GF-D8 (cell line): ENCODE measurements around the gene RNF224.
"Not testable (repeated sequence)": the region's sequence is repeated elsewhere in the genome, so short reads cannot be mapped to it uniquely, and the experiment has no call there.

Experiments used
- DNase-seq: peaks from one replicate; lab custom pipeline; 2025; lab: John Stamatoyannopoulos, UW

RNF224 gene

GRCh38 chr9:137240841-137241489 is 13.7 kb downstream of the RNF224 start, which contains the start of gene TUBB4B:
TUBB4B (plus strand) TSS chr9:137241287; CDS start chr9:137241361, 74 bp downstream.
- peak; percentile 99 for DNase-seq

DNA sequence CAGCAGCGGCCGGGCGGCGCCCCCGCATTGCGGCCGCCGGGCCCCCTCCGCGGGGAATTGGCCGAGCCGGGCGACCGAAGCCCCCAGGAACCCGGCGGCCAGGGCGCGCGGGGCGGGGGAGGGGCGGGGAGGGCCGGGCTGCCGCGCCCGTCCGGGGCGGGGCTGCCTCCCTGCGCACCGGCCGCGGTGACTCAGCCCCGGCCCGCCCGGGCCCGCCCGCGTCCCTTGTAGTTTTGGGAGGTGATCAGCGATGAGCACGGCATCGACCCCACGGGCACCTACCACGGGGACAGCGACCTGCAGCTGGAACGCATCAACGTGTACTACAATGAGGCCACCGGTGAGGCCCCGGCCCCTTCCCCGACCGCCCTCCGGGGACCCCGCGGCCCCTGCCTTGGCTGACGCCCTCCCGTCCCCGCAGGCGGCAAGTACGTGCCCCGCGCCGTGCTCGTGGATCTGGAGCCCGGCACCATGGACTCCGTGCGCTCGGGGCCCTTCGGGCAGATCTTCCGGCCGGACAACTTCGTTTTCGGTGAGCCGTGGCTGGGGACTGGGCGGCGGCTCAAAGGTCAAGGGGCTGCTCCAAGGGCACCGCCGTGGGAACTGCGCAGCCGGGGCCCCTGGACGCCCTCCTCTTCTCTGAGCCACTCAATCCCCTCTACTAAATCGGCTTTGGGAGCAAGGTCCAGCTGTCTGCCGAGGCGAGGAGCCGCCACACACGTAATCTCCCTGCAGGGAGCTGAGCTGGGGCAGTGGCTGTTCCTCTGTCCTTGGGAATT is 14.4 kb downstream of the RNF224 start:
- no peak for DNase-seq

DNA sequence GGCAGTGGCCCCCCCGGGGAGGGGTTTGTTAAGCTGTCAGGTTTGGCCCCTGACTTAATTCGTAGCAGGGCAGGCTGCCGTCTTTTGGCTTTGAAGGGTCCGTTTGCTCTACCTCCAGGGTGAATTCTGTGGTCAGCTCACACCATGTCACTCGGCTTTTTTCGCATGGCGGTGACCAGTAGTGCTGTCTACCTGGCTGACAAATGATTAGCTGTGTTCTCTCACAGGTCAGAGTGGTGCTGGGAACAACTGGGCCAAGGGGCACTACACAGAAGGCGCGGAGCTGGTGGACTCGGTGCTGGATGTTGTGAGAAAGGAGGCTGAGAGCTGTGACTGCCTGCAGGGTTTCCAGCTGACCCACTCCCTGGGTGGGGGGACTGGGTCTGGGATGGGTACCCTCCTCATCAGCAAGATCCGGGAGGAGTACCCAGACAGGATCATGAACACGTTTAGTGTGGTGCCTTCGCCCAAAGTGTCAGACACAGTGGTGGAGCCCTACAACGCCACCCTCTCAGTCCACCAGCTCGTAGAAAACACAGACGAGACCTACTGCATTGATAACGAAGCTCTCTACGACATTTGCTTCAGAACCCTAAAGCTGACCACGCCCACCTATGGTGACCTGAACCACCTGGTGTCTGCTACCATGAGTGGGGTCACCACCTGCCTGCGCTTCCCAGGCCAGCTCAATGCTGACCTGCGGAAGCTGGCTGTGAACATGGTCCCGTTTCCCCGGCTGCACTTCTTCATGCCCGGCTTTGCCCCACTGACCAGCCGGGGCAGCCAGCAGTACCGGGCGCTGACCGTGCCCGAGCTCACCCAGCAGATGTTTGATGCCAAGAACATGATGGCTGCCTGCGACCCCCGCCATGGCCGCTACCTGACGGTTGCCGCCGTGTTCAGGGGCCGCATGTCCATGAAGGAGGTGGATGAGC is 15.2 kb downstream of the RNF224 start:
- DNase-seq, result no peak

DNA sequence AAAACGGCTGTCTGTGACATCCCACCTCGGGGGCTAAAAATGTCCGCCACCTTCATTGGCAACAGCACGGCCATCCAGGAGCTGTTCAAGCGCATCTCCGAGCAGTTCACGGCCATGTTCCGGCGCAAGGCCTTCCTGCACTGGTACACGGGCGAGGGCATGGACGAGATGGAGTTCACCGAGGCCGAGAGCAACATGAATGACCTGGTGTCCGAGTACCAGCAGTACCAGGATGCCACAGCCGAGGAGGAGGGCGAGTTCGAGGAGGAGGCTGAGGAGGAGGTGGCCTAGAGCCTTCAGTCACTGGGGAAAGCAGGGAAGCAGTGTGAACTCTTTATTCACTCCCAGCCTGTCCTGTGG is 15.9 kb downstream of the RNF224 start:
- not testable (repeated sequence) for DNase-seq

DNA sequence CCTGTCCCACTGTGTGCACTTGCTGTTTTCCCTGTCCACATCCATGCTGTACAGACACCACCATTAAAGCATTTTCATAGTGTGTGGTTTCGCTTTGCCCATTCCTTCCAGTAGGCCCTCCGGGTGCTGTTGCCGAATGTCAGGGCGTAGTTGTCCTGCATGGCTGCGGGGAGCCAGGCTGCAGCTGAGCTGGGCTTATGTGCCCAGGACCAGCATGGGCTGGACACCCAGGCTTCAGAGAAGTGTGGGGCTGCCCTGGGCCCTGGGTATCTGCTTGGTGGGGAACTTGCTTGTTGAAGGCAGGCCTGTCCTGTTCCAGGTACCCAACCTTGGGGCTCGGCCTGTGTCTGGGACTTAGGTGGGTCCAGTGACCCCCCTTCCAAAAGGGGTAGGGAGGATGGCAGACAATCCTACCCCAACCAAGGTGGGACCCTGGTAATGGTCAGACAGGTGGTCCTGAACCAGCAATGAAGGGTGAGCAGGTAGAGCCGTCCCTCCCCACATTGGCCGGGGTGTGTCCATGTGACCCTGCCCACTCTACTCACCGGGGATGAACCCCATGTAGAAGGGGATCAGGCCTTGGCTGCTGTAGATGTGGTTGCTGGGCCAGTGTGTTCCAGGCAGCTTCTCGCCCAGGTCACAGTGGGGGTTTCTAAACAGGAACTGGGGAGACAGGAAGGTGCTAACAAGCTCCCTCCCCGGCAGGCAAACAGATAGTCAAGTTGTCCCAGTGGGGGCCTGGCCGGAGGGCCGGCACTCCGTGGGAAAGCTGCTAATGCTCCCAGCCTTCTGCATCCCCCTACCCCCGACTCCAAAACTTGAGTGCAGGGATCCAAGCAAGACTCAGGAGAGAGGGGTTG is 16.6 kb downstream of the RNF224 start:
- DNase-seq, result no peak

- DNase-seq, result no peak
These were observed 17.5 kb downstream of the RNF224 start for GRCh38 chr9:137244486-137245449.

DNA sequence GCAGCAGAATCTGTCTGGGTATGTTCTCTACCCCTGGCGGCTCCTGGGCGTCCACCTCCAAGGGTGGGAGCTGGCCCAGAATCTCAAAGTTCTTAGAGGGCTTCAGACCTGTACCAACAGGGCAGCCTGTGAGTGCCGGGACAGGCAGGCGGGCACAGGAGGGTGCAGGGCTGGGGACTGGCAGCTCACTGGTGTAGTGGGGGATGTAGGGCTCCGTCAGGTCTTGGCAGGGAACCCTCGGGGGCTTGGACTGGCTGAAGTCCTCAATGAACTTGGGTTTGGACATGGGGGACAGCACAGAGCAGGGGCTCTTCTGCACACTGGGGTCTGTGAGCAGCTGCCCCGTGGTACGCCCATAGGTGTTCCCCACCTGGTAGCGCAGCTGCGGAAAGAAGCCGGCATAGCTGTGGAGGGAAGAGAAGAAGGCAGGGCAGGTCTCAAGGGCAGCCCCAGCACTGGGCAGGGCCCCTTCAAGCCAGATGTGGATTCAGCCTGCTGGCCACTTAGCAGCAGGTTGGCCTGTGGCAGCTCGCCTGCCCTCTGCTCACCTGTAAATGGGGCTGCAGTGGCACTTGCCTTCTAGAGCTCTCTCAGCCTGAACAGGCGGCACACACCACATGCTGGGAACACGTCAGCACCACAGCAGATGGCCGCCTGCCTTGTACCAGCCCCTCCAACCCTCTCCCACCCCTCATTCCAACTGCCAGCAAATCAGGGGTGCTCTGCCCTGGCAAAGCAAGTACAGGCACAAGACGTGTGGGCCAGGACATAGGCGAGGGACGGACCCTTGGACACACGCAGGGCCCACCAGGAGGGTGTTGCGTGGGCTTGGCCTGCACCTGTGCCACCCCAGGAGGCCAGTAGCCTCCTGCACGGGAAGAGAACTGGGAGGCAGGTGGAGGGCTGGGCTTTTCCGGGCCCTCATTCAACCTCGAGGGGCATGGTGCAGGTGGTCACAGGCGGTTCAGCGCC is 18.4 kb downstream of the RNF224 start:
- no peak for DNase-seq

- DNase-seq, result no peak
These were observed 20.0 kb downstream of the RNF224 start for GRCh38 chr9:137247135-137247915.

DNA sequence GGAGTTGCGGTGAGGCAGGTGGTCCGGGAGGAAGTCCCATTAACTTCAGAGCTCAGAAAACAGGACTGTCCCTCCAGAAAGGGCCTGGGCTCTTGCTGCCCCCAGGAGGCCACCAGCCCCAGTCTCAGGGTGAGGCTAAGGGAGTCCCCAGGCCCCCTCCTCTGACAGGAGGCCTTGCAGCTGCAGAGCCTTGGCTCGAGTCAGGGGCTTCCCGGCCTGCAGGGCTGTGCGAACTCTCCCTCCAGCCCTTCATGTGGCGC is 20.5 kb downstream of the RNF224 start:
- no peak for DNase-seq

- no peak for DNase-seq
These were observed 23.3 kb downstream of the RNF224 start for GRCh38 chr9:137250329-137251193.

GRCh38 chr9:137251194-137251461 is 23.8 kb downstream of the RNF224 start, which contains the start of gene STPG3:
STPG3 (plus strand) TSS chr9:137251286; CDS start chr9:137251287, 1 bp downstream.
- DNase-seq, result no peak

- DNase-seq, result no peak
These were observed 24.4 kb downstream of the RNF224 start for GRCh38 chr9:137251490-137252268.

- DNase-seq, result no peak
These were observed 25.5 kb downstream of the RNF224 start for GRCh38 chr9:137252555-137253506.

- DNase-seq, result no peak
These were observed 26.7 kb downstream of the RNF224 start for GRCh38 chr9:137253717-137254623.
